ENCODE results near the gene OSBPL1A.

- TF ChIP-seq CTCF (IDR thresholded peaks at IDR 0.05; ENCODE audit: insufficient read depth, low read length), result no peak
- TF ChIP-seq GABPA (IDR thresholded peaks at IDR 0.05; ENCODE audit: low read depth), result no peak
- TF ChIP-seq POLR2AphosphoS5 (IDR thresholded peaks at IDR 0.05; ENCODE audit: low read depth), result no peak
These were observed 34.9 kb downstream of the OSBPL1A start for GRCh38 chr18:24362757-24363156.

Measured in HL-60 (cell line).